Mucosa of descending colon (tissue), 3 donors: Measurements from ENCODE around the gene LRBA. TPM values are rescaled to one million over a fixed set of nuclear protein-coding genes. Genes with fewer than 3 reads are reported as not detected.

Experiments used
- ATAC-seq: fragments of 200-7000 bp; cut with Tn5 transposase; one replicate; pipeline ENCODE4 v1.9.1; 2020; ENCODE audit warnings: mild to moderate bottlenecking, moderate library complexity
- DNase-seq, 3 donors: peaks; one replicate each; pipeline ENCODE4 v3.0.0-alpha.2; 2020
- H3K36me3 ChIP-seq: fragments of 200-600 bp; one replicate; pipeline ENCODE4 v1.8.0; 2021; ENCODE audit warnings: low read depth, mild to moderate bottlenecking
- H3K4me1 ChIP-seq: fragments of 200-600 bp; one replicate; pipeline ENCODE4 v1.8.0; 2021; ENCODE audit warnings: low read depth, mild to moderate bottlenecking
- H3K4me3 ChIP-seq: fragments of 200-600 bp; one replicate; pipeline ENCODE4 v1.8.0; 2021; ENCODE audit warnings: mild to moderate bottlenecking
- H3K9me3 ChIP-seq: fragments of 200-600 bp; one replicate; pipeline ENCODE4 v1.8.0; 2021; ENCODE audit warnings: mild to moderate bottlenecking
- intact Hi-C, 2 donors: fragments of 100-400 bp; cut with DNase I in 1 of 2; cut with micrococcal nuclease in 1 of 2; formaldehyde crosslinking; loops; one replicate each; pipeline versions ENCODE4 v1.11.0 to v1.11.1; 2022; cut with DNase I, micrococcal nuclease
- total RNA-seq, 3 donors: library from RNA; stranded (reverse); fragmentation: NEBNext Ultra II Directional in 2 of 3; extraction: Animal tissue kit (Norgen Biotek cat#: 25700) in 2 of 3; gene quantifications; one replicate each; pipeline versions ENCODE4 v1.2.1 to v1.2.4, GENCODE V29; 2021 to 2023
- TF ChIP-seq, protein P1 (sequence below): fragments of 200-600 bp; IDR thresholded peaks from one replicate; pipeline ENCODE4 v1.8.0; 2022; ENCODE audit warnings: antibody characterized with exemption, mild to moderate bottlenecking
- donor health status: DM: no; HTN: no; CAD: no; lungs with moderate emphysema.
- donor health status: DM: no; HTN: no; CAD: no.
- donor health status: DM: no; HTN: yes; CAD: no.

The LRBA gene
- total RNA-seq, 3 donors from 2014 or later, result 69.8 to 98.4 (median 76.2) TPM

DNA sequence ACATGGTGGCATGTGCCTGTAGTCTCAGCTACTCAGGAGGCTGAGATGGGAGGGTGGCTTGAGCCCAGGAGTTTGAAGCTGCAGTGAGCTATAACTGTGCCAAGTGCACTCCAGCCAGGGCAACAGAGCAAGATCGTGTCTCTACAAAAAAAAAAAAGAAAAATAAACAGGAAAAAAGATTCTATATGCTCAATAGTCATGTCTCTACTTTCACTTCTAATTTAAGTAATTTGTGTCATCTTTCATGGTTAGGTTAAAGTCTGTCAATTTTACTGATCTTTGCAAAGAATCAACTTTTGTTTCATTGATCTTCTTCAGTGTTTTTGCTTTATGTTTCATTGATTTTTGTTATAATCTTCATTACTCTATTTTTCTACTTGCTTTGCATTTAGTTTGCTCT, 539.3 kb downstream of the LRBA start:
- no peaks in the 10 kb centered on the region for H3K9me3 ChIP-seq
- H3K4me3 ChIP-seq, result no peak overlapping the region
- H3K4me1 ChIP-seq, result no peaks in the 10 kb centered on the region
- TF ChIP-seq, protein P1, sequence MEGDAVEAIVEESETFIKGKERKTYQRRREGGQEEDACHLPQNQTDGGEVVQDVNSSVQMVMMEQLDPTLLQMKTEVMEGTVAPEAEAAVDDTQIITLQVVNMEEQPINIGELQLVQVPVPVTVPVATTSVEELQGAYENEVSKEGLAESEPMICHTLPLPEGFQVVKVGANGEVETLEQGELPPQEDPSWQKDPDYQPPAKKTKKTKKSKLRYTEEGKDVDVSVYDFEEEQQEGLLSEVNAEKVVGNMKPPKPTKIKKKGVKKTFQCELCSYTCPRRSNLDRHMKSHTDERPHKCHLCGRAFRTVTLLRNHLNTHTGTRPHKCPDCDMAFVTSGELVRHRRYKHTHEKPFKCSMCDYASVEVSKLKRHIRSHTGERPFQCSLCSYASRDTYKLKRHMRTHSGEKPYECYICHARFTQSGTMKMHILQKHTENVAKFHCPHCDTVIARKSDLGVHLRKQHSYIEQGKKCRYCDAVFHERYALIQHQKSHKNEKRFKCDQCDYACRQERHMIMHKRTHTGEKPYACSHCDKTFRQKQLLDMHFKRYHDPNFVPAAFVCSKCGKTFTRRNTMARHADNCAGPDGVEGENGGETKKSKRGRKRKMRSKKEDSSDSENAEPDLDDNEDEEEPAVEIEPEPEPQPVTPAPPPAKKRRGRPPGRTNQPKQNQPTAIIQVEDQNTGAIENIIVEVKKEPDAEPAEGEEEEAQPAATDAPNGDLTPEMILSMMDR, result no peak
- no peak for ATAC-seq
- intact Hi-C loops, result no loop called here
- no peak for DNase-seq
- no peaks in the 10 kb centered on the region for H3K36me3 ChIP-seq

DNA sequence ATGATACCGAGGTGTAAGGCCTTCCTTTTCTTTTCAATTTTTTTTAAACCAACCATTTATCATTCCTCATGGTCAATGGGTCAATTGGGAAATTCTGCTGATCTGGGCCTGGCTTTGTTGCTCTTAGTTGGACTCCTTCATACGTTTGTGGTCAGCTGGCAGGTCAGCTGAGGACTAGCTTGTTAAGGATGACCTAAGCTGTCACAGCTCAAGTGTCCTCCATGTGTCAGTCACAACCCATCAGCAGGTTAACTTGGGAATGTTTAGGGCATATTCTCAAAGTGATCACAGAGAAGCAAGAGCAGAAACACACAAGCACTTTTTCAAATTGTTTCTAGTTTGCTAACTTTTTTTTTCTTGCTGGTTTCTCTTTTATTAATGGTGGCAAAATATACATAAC, 550.6 kb downstream of the LRBA start:
- intact Hi-C loops, result no loop called here
- no peak for DNase-seq
- H3K9me3 ChIP-seq, result no peaks in the 10 kb centered on the region
- no peaks in the 10 kb centered on the region for H3K36me3 ChIP-seq
- H3K4me3 ChIP-seq, result no peak overlapping the region
- no peak for ATAC-seq
- TF ChIP-seq, protein P1, result no peak
- H3K4me1 ChIP-seq, result no peaks in the 10 kb centered on the region

DNA sequence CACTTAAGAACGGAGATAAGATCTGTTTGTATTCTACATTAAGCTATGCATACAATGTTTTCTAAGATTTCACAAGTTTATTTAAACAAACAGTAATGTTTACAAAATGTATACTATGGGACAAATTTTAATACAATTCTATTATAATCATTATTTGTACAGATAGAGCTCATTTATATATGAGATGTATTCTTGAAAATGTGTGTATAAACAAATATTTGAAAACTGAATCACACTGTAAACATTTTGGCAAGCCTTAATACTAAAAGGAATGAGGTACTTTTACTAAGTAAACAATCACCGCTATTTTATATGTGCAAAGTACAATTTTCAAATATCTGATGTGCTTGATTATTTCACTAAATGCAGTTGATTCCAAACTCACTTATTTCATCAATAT, 552.3 kb downstream of the LRBA start:
- Histone ChIP-seq H3K9me3 (no peaks in the 10 kb centered on the region), H3K4me3 (no peak overlapping the region), H3K4me1 (no peaks in the 10 kb centered on the region), H3K36me3 (no peaks in the 10 kb centered on the region)
- TF ChIP-seq, protein P1, result no peak
- intact Hi-C loops, result no loop called here
- DNase-seq (no peak), ATAC-seq (no peak)

DNA sequence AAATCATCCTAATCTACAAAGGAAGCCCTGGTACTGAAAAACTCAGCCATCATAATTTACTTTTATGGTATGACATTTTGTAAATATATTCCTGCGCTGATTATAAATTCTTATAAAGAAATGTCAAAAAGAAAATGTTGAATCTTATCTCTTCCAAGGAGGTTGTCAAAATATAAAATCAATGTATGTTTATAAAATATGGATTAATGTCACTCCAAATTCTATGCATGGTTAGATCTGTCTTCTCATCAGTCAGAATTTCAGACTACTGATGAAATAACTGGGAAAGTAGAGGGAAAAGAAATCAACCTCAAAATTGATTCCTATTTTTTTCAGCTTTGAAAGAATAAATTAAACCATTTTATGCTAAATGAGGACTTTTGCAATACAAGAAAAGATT, 553.1 kb downstream of the LRBA start:
- no peaks in the 10 kb centered on the region for H3K4me1 ChIP-seq

DNA sequence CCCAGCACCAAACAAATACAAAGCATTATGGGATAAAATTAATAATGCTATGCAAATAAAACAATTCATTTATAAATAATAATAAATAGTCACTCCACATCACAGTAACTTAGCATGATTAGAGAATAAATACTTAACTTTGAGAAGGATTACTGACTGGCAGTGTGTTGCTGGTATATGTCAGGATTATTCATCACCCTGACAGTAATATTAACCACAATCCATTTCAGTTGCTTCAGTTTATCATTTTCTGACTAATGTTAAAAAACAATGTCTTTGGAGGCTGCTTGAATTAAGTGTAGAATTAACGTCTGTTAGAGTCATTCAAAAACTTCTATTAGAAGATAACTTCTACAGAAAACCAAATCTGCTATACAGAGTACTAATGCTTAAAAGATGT, 557.3 kb downstream of the LRBA start:
- no peaks in the 10 kb centered on the region for H3K36me3 ChIP-seq
- TF ChIP-seq, protein P1, result no peak
- H3K9me3 ChIP-seq, result peaks cover 4% of the 10 kb centered on the region
- no peak for DNase-seq
- intact Hi-C loops, result no loop called here
- H3K4me1 ChIP-seq, result no peaks in the 10 kb centered on the region
- H3K4me3 ChIP-seq, result no peak overlapping the region
- no peak for ATAC-seq

More for the DNA sequence above, 553.1 kb downstream of the LRBA start:
- H3K36me3 ChIP-seq, result no peaks in the 10 kb centered on the region
- TF ChIP-seq, protein P1, result no peak
- intact Hi-C loops, result no loop called here
- no peak overlapping the region for H3K4me3 ChIP-seq
- ATAC-seq (no peak), DNase-seq (no peak)
- H3K9me3 ChIP-seq, result no peaks in the 10 kb centered on the region

DNA sequence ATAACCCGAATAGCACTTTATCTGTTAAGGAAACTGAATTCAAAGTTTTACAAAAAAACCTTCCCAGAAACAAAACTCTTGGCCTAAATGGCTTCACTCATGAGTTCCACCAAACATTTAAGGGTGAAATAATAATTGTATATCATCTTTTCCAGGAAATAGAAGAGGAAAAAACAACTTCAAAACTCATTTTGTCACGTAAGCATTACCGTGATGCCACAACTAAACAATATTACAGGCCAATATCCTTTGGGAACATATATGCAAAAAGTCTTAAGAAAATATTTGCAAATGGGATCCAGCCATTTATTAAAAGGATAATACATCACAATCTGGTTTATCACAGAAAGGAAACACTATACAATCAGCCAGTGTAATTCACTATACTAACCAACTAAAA, 563.2 kb downstream of the LRBA start:
- H3K4me3 ChIP-seq, result no peak overlapping the region
- ATAC-seq (no peak), DNase-seq (no peak)
- peaks cover 4% of the 10 kb centered on the region for H3K9me3 ChIP-seq
- H3K4me1 ChIP-seq, result no peaks in the 10 kb centered on the region
- TF ChIP-seq, protein P1, result no peak
- no peaks in the 10 kb centered on the region for H3K36me3 ChIP-seq
- intact Hi-C loops, result no loop called here
